KOPT-K1 (cell line): ENCODE measurements around the gene TBCD.
A peak's percentile ranks its signal among the peaks of the same experiment; 100 is the strongest.

Source experiments
- H3K27ac ChIP-seq: fragments of 200-600 bp; sonication (generic); 2 replicates; pipeline ENCODE4 v1.5.1; 2016; ENCODE audit warnings: antibody characterized with exemption, mild to moderate bottlenecking, low read depth, low read length; ENCODE audit not compliant: poor library complexity, severe bottlenecking
- H3K36me3 ChIP-seq: fragments of 200-600 bp; sonication (generic); 2 replicates; pipeline ENCODE4 v1.5.1; 2017; ENCODE audit warnings: antibody characterized with exemption, mild to moderate bottlenecking, low read length, moderate library complexity; ENCODE audit not compliant: insufficient read depth
- H3K9me3 ChIP-seq: fragments of 200-600 bp; sonication (generic); 2 replicates; pipeline ENCODE4 v1.5.1; 2017; ENCODE audit warnings: antibody characterized with exemption, low read length, mild to moderate bottlenecking; ENCODE audit not compliant: insufficient read depth, poor library complexity, severe bottlenecking

The TBCD gene

GRCh38 chr17:82789051-82789592, 37.3 kb downstream of the TBCD start:
- Histone ChIP-seq H3K36me3 (peaks cover 77% of the 10 kb centered on the region), H3K27ac (no peak overlapping the region)

GRCh38 chr17:82789806-82790205, 37.9 kb downstream of the TBCD start:
- H3K27ac ChIP-seq, result no peak overlapping the region
- H3K9me3 ChIP-seq, result no peaks in the 10 kb centered on the region
- peaks cover 77% of the 10 kb centered on the region for H3K36me3 ChIP-seq

More at GRCh38 chr17:82789051-82789592, 37.3 kb downstream of the TBCD start:
- no peaks in the 10 kb centered on the region for H3K9me3 ChIP-seq

- Histone ChIP-seq H3K9me3 (no peaks in the 10 kb centered on the region), H3K36me3 (peaks cover 81% of the 10 kb centered on the region), H3K27ac (no peak overlapping the region)
Measured at GRCh38 chr17:82790391-82790790, 38.5 kb downstream of the TBCD start.

DNA sequence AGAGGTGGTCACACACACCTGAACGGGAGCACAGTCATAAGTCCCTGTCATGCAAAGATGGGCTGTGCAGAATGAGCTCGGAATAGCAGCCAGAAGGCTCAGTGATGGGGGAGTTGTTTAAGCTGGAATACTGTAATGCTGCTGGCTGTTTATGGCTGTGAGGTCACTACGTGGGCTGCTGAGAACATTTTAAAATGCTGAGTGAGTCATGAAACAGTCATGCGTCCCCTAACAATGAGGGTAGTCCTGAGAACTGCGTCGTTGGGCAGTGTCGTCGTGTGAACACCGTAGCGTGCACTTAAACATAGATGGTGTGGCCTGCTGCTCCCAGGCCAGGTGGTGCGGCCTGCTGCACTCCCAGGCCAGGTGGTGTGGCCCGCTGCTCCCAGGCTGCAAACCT, 39.7 kb downstream of the TBCD start:
- H3K27ac ChIP-seq, result no peak overlapping the region

GRCh38 chr17:82793974-82794630, 42.2 kb downstream of the TBCD start:
- Histone ChIP-seq H3K27ac (no peak overlapping the region), H3K36me3 (peaks cover 91% of the 10 kb centered on the region), H3K9me3 (no peaks in the 10 kb centered on the region)

More for the DNA sequence above, 39.7 kb downstream of the TBCD start:
- Histone ChIP-seq H3K36me3 (peaks cover 81% of the 10 kb centered on the region), H3K9me3 (no peaks in the 10 kb centered on the region)

DNA sequence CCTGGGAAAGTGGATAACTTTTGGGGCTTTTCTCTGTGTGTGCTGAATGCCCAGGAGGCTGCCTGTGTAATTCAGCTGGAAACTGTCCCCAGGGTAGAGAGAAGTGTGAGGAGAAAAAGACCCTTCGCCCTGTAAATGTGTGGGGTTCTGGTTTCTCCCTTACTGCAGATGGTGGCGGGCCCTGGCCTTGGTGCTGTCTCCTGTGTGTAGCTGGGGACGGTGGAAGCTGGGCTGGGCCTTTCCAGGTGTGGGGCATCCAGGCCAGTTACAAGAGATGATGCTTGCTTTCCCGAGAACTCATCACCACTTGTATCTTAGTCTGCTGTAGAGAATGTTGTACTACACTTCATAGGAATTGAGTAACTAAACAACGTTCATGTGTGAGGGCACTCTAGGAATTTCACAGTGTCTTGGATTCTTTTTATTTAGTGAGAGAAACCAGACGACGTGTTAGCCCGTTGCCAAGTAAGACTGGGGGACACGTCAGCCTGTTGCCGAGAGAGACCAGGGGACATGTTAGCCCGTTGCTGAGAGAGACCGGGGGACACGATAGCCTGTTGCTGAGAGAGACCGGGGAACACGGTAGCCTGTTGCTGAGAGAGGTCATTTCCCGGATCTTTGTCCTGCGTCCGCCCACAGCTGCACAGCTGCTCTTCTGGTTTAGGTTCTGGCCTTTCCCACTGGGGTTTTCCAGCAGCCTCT, 43.1 kb downstream of the TBCD start:
- Histone ChIP-seq H3K36me3 (peaks cover 91% of the 10 kb centered on the region), H3K9me3 (no peaks in the 10 kb centered on the region), H3K27ac (no peak overlapping the region)

GRCh38 chr17:82795615-82796014, 43.8 kb downstream of the TBCD start:
- H3K9me3 ChIP-seq, result no peaks in the 10 kb centered on the region
- H3K27ac ChIP-seq, result no peak overlapping the region
- H3K36me3 ChIP-seq, result peaks cover 91% of the 10 kb centered on the region

DNA sequence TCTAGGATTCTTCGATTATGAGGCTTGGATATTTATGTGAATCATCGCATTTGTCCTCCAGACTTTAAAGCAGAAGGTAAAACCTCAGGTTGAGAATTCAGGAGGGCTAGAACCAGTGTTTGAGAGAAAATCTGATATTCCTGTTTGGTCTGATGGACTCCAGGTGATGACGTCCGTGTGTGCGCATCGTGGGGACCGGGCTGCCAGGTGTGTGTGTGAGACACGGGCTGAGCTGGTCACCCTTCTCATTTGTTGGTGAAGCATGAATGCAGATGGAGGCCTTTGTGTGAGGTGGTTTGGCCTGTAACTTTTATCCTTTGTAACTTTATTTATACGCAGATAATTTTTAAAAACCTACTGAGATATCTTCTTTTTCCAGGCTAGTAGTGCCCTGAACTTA, 45.2 kb downstream of the TBCD start:
- Histone ChIP-seq H3K36me3 (peaks cover 91% of the 10 kb centered on the region), H3K9me3 (peaks cover 9% of the 10 kb centered on the region), H3K27ac (no peak overlapping the region)

DNA sequence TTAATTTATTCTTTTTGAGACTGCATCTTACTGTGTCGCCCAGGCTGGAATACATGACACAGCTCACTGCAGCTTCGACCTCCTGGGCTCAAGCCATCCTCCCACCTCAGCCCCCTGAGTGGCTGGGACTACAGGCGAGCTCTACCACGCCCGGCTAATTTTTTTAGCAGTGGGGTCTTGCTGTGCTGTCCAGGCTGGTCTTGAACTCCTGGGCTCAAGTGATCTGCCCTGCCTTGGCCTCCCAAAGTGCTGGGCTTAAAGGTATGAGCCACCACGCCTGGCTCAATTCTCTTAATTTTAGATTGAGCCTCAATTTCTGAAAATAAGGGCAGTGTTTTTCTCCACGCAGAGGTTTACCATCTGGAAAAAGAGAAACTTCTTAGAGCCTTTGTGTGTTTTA, 46.9 kb downstream of the TBCD start:
- Histone ChIP-seq H3K9me3 (peaks cover 9% of the 10 kb centered on the region), H3K36me3 (peaks cover 77% of the 10 kb centered on the region), H3K27ac (no peak overlapping the region)

- Histone ChIP-seq H3K36me3 (peaks cover 69% of the 10 kb centered on the region), H3K27ac (no peak overlapping the region), H3K9me3 (peaks cover 9% of the 10 kb centered on the region)
Measured at GRCh38 chr17:82799591-82799990, 47.7 kb downstream of the TBCD start.

- H3K27ac ChIP-seq, result no peak overlapping the region
- peaks cover 68% of the 10 kb centered on the region for H3K36me3 ChIP-seq
- H3K9me3 ChIP-seq, result peaks cover 9% of the 10 kb centered on the region
Measured at GRCh38 chr17:82800885-82801284, 49.0 kb downstream of the TBCD start.

- Histone ChIP-seq H3K9me3 (peaks cover 9% of the 10 kb centered on the region), H3K36me3 (peaks cover 68% of the 10 kb centered on the region)
Measured at GRCh38 chr17:82801377-82801970, 49.6 kb downstream of the TBCD start.

DNA sequence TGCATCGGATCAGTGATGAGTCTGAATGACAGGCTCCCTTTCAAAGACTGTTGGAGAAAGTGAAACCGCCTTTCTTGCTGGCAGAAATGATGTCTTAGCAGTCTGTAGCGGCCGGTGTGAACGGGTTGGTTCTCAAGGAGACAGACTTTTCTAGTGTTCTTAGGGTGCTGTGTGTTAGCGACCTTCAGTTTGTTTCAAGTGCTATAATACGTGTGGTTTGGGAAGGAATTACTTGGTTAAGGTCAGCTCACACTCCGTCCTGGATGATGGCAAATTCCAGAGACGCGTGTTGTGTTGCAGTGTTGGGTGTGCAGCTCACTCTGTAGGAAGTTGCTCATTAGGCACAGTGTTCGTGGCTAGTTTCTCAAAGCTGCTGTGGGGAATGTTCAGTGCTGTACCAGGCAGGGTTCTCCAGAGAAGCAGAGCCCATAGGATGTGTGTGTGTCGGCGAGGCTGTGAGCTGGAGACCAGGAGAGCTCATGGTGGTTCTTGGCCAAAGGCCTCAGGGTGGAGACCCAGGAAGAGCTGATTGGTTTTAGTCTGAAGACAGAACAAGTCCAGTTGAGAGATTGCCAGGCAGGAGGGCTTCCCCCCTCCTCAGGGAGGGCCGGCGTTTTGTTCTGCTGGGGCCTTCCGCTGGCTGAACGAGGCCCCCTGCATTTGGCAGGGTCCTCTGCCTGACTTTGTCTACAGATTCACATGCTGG, 50.4 kb downstream of the TBCD start:
- Histone ChIP-seq H3K9me3 (peaks cover 9% of the 10 kb centered on the region), H3K27ac (peak overlapping the region; percentile 10), H3K36me3 (peaks cover 68% of the 10 kb centered on the region)

More at GRCh38 chr17:82801377-82801970, 49.6 kb downstream of the TBCD start:
- H3K27ac ChIP-seq, result no peak overlapping the region

GRCh38 chr17:82803185-82803584, 51.3 kb downstream of the TBCD start:
- peaks cover 9% of the 10 kb centered on the region for H3K9me3 ChIP-seq
- peaks cover 71% of the 10 kb centered on the region for H3K36me3 ChIP-seq
- H3K27ac ChIP-seq, result no peak overlapping the region

GRCh38 chr17:82803606-82804005, 51.7 kb downstream of the TBCD start:
- Histone ChIP-seq H3K36me3 (peaks cover 69% of the 10 kb centered on the region), H3K9me3 (peaks cover 9% of the 10 kb centered on the region), H3K27ac (no peak overlapping the region)
